ELF-1 (cell line): ENCODE results near the gene WNT11.

ENCODE experiments used
- DNase-seq: peaks from one replicate; pipeline ENCODE4 v3.0.0-alpha.2; 2016; ENCODE audit warnings: low read depth, low spot score

Gene WNT11

DNA sequence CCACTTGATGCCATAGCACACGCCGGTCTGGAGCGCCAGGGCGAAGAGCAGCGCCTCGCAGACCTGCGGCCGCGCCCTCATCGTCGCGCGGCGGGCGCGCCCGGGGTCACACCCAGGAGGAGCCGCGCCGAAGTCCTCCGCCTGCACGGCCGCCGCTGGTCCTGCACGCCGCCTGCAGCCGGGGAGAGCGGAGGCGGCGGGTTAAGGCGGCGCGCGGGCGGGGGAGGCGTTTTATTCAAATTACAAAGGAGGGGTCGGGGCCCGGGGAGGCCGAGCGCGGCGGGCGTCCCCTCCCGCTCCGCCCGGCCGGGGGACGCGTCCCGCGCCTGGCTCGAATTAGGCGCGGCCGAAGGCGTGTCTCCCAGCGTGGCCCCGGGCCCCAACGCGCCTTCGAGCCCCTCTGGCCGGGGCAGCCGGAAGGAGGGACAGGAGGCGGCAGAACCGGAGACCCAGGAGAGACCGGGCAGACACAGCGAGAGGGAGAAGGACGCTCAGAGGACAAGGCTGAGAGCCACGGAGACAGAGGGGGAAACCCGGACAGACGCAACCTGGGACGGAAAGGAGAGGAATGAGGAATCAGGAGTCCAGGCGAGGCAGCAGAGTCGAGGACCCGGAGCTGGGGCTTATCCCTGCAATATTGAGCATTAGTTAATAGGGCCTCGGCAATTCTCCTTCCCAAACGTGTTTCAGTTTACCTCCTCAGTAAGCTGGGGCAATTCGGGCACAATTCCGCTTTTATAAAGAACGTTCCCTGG, at the start of gene WNT11:
Gene WNT11 (minus strand): TSS at position 176 of the 755 bp plus-strand sequence. CDS start 95 bp downstream, at position 81.
- DNase-seq: peak; percentile 69

DNA sequence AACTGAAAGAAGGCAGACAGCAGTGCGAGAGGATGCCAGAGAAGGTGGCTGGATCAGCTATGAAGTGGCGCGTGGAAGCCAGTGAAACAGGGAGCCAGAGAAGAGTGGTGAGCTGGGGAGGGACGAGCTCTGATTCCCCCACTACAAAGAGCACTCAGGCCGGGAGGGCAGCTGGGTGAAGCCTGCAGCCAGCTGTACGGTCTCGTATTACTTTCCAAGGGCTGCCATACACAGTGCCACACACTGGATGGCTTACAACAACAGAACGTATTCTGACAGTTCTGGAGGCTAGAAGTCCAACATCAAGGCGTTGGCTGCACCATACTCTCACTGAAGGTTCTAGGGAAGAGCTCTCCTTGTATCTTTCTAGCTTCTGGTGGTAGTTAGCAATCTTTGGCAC, 47.1 kb upstream of the WNT11 start:
- no peak for DNase-seq

DNA sequence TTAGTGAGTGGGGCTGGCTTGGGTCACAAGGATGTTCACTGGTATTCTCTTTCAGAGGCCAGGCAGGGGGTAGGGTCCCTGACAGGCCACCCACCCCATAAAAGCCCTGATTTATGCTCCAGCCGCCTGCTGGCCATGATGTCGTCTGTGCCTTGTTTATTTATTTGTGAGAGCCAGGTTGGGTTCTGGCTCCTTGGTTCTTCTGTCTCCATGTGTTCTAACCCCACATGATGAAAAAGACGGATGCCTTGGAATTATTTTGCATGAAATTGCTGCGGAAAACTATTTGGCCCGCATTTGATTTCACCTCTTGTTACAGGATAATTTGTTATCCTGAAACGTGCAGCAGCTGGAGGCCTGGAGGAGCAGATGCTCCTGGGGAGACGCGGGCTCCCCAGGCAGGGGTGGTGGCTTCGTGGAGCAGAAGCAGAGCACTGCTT, 46.3 kb upstream of the WNT11 start:
- DNase-seq: no peak

DNA sequence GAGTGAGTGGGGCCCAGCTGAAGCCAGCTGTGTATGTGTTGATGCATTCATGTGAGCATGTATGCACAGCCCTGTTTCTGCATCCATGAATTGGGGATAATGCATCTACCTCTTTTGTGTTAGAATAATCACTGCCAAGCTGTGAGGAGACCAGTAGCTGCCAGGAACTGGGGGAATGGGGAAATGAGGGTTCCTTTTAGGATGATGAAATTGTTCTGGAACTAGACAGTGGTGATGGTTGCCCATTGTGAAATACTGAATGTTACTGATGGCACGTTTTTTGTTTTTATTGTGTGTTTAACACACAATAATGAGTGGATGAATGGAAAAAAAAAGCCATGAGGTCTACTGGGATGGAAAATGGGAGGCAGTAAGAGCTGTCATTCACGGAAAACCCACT, 45.3 kb upstream of the WNT11 start:
- DNase-seq: no peak

DNA sequence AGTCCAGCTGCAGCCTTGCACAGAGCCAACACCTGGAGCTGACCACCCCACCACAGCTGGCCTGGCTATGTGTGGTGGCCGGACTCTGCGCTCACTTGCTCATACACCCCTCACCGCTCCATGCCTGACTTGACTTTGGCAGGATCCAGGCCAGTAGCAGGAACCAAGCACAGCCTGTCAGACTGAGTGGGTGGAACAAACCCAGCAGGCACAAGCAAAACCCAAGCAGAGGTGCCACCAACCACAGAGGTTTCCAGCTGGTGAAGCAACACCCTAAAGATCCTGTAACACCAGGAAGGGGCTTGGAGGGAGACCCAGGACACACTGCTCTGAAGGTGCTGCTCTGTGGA, 44.9 kb upstream of the WNT11 start:
- no peak for DNase-seq

DNA sequence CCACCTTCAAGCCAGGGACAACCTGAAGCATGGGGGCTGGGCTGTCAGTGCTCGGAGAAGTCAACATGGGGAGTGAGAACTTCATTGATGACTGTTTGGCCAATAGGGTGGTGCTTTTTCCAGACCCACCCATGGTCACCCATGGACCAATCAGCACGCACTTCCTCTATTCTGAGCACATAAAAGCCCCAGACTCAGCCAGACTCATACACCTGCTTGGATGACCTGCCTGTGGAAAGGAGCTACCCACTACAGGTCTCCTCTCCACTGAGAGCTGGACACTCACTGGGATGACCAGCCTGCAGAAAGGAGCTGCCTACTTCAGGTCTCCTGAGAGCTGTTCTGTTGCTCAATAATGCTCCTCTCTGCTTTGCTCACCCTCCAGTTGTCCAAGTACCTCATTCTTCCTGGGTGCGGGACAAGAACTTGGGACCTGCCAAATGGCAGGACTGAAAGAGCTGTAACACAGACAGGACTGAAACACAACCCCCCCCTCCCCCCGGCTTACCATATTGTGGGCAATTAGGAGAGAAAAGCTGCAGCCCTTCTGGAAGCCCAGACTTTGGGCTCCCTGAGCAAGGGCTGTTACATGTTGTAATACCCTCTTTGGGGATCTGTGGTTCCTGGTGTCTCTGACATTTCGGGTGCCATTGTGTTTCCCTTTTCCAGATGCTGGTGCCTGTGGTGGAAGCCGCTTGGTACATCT, 44.4 kb upstream of the WNT11 start:
- no peak for DNase-seq

DNA sequence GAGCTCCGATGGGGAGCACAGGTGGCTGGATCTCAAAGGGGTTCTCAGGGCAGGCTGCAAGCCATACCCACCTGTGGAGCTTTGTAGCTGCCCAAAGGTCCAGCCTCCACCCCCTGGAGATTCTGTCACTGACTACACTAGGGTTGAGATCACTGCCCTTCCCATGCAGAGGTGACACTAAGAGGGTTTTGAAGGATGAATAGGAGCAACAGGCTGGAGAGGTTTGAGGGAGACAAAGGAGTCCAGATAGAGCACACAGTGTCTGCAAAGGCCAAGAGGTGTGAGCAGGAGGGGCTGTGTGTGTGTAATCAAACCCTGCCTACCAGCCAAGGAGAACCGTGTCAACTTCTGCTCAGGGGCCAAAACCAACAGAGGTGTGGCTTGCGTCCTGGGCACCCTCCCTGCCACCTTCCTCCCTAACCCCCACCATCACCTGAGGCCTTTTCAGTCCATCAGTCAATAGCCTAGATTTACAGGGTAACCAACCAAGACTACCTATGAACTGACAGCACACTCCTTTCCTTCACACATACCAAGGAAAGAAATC, 43.0 kb upstream of the WNT11 start:
- no peak for DNase-seq

DNA sequence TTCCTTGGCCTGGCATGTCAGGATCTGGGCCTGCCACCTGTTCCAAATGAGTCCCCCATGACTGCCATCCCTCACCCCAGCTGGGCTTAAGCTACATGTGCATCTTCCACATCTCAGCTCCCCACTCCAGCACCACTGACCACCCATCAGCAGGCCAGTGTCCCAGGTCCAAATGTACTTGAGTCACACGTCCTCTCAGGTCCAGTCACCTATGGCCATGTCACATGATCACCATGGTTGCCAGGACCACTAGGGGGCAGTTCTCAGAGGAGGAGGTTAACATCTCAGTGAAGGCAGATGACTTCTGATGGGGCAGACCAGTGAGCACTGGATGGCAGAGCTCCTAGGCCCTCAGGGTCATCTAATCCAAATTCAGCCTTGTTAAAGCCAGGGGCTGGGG, 41.9 kb upstream of the WNT11 start:
- no peak for DNase-seq

DNA sequence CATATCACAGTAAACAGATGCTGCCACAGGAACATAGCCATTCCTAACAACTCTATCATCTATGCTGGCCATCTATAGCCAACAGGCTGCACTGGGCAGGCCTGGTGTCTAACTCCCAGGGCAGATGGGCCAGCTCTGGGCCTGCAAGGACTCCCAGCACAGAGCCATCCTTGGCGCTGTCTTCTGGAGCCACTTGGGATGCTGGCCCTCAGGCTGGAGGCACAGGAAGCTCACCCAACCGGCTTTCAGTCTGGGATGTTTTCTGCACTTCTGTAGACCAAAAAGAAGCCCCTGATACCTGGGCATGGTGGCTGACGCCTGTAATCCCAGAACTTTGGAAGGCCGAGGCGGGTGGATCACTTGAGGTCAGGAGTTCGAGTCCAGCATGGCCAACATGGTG, 40.8 kb upstream of the WNT11 start:
- DNase-seq: no peak

DNA sequence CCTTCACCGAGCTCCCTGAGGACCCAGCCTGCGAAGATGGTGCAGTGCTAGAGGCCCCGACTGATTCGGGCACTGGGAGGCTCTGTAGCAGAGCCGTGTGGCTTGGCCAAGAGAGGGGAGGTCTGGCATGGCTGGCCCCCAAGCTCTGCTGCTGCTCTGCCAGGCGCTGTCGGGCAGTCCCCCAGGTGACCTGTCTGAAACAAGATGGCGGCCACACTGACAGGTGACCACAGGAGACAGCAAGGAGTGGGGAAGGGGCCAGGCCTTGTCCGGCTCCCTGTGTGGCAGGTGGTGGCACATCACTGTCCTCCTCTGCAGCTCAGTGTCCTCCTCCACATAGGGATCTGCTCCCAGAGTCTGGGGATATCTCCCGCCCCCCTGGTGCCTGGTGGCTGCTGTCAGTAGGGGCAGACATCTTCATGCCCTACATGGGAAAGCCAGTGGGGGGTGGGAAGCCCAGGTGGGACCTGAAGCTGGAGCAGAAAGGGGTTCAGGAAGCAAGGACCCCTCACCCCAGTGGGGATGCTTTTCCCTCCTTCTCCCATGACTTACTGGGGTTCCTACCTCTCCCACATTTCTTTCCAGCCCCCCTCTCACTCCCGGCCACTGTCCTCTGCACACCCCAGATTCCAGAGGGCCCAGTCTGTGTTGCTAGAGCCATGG, 40.1 kb upstream of the WNT11 start:
- DNase-seq: no peak

DNA sequence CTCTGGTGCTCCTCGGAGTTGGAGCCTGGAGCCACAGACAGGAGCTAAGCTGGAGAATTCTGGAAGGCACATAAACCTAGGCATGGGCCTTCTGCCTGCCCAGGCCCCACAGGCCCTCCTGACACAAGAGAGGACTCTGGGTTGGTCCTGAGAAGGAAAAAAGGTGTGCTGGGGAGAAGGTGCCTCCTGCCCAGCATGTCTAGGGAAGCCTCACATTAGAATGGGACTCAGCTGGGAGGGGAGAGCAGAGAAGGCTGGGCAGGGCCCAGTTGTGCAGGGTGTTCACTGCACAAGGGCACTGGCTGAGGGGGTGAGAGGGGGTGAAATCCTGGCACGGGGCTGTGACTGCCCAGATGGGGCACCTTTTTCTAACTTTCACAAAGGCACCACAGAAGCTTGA, 39.4 kb upstream of the WNT11 start:
- DNase-seq: no peak

DNA sequence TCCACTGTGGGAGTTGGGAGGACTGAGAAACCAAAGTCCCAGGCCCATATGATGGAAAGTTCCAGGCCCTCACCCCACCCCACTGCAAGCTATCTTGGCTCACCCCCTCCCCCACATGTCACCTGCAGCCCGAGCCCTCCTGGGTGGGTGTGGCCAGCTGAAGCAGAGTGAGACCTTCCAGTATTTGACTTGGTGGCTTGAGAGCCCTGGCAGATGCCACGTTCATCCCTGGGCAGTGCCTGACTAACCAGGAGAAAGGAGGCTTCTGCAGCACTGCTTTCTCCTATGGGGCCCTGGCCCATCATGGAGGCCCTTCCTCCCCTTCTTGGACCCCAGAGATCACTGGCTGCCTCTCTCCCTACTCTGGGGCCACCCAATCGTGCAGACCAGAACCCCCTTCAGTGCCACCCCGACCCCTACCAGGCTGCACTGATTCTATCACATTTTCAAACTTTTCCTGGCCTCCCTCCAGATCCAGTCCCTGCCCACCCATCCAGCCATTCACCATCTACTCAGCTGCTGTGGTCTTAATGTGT, 38.1 kb upstream of the WNT11 start:
- DNase-seq: no peak

DNA sequence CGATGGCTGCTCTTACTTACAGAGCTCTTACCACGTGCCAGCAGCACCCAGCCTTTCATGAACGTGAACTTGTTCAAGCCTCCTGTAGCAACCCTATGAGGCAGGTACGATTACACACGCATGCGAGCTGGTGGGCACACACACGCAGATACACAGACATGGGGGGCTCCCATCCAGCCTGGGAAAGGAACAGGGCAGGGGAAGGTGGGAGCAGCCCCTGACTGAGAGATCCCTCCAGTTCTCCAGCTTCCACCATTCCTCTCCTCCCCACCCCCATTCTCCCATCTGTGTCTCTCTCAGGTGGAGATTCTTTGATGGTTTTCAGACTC, 37.6 kb upstream of the WNT11 start:
- DNase-seq: no peak

DNA sequence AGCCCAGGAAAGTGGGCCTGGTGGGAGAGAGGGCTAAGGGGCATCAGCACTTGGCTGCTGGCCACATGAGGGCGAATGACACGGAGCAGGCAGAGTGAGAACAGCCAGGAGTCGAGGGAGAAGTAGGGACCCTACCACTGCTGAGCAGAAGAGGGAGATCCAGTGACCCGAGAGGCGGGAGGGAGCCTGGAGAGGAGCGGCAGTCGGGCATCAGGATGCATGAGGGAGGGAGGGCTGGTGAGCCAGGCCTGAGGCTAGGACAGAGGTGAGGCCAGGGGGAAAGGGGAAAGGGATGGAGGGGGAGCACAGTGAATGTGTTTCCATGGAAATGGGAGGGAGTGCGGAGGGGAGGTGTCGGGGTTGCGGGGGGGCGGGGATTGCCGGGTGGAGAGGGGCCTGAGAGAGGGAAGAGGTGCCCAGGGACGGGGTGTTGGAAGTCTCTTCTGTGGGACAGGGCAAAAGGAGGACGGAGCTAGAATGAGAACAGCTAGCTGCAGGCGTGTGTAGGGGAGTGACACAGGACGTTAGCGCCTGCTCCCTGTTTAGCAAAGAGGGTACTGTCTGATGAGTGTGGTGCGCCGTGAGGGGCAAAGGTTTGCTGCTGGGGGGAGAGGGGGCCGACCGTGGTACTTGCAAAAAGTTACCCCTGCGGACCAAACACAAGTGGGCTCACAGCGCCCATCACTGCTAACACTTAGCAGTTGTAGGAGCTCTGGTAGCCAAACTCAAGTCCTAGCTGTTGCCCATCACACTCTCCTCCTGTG, 37.1 kb upstream of the WNT11 start:
- peak; percentile 52 for DNase-seq

DNA sequence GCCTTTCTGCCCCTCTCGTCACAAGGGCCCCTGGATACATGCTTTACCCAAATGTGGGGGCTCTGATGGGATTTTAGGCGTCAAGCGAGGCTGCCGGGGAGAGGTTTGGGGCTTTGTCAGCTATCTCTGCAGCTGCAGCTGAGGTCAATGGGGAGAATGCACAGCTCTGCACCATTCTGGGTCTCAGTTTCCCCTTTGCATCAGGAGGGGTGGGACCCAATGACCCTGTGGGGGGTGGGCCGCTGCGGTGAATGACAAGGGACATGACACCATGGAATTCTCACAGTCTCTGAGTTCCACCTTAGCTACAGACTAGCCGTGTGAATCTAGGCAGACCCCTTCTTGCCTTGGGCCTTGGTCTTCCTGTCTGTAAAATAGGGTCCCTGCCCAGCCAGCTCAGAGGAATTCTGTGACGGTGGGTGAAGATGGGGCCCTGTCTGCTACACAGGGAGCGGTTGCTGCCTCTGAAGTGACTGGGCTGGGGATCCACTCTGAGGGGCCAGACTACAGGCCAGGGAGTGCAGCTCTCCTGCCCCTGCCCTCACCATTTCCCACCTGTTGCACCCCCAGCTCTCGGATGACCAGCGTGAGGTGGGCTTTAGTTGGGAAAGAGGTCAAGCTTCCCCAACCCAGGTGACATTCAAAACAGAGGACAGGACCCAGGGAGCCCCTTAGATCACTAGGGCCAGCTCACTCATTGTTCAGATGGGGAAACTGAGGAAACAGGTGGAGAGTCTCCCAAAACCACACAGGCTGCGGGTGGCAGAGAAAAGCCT, 35.9 kb upstream of the WNT11 start:
- no peak for DNase-seq

DNA sequence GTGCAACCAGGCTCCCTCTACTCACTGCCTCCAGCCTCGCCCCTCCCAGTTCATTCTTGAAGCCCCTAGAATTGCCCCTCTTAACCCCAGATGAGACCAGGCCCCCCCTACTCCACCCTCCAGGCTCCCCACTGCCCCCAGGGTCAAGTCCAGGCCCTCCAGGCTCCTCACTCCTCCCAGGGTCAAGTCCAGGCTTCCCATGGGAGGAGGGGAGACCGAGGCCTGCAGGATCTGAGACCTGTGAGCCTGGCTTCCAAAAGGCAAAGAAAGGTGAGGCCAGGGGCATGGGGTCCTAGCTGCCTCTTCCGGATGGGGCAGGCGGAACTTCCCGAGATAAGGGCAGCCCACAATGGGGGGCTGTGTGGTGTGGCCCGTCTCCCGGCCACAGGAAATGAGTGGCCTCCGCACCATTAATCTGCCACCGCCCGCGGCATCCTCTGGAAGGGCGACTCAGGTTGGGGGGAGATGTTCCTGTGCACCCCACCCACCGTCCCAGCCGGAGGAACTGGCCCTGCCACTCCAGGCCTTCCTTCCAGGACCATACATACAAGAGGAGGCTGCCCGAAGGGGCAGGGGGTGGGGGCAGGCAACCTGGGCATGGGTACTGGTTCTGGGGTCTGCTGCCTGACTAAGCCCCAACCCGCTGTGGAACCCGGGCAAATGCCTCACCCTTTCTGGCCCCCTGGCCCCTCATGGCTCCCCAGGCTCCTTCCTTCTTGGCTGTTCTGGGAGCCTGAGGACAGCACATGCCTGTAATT, 35.1 kb upstream of the WNT11 start:
- no peak for DNase-seq

DNA sequence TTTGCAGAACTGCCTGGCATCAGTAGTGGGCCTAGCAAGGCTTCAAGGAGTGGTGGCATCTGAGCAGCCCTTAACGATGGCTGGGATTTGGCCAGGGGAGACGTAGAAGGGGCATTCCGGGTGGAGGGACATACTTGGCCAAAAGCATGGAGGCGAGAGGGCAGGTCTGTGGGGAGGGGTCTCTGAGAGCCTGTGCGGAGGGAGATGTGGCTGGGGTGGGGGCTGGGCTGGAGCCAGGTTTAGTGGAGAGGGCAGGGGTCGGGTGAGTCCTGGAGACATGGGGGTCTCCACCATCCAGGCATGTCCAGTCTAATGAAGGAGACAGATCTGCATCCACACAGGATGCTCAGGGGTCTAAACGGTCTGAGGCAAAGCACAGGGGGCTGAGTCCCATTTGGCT, 34.4 kb upstream of the WNT11 start:
- no peak for DNase-seq

DNA sequence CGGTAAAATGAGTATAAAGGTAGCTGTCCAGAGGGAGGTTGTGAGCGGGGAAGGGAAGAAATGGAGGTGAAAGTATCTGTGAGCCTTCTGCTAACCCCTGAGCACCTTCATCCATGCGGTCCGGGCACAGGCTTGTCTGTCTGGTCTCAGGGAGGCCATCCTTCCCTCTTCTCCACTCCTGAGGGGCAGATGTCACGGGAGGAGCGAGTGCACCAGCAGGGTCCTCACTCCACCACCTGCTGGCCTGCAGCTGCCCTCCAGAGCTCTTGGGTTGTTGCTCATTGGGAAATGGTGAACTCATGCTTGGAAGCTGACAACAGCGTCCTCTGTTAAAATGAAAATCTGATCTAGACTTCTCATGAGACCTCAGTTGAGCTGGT, 33.8 kb upstream of the WNT11 start:
- no peak for DNase-seq

DNA sequence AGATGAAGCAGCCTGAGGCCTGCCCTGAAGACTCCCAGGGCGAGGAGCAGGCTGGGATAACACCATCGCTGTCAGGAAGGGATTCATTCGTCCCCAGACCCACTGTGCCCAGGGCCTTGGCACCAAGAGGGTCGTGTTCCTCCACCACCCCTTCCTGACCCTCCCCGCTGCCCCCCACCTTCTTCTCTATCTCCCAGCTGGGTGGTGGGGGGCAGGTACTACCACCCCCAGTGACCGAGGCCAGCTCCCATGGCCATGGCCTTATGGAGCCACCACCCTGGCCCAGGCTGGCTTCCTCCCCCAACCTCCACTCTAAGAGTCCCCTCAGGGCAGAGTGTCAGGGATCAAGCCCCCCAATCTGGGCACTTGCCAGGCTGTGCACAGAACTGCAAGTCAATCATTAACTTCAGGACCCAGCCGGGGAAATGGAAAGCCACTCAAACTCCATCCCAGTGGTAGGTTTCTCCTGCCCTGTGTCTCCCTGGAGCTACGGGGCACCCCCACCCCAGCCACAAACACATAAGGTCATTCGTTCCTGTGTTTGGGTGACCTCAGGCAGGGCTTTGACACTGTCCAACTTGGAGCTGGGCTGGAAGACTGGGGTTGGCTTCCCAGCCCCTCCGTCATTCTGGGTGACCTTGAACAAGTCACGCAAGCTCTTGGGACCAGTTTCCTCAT, 33.3 kb upstream of the WNT11 start:
- DNase-seq: no peak

DNA sequence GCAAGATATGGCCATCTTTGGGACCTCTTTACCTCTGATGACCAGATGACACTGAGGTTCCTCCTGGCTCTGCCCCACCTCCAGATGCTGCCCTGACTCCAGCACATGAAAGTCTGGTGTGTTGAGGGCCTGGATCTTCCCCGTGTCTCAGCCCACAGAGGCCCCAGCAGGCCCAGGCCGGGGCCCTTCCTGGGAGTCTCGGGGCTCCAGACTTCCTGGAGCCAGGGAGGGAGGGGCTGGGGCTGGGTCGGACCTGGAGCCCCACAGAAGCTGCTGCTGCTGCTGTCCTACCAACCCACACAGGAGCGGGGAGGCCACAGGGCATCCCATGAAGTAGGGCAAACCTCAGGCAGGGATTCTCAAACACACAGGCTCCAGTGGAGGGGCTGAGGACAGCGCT, 32.2 kb upstream of the WNT11 start:
- DNase-seq: no peak
